Breast epithelium (tissue), 3 donors: ENCODE data around the gene LBHD2.

ENCODE experiments used
- CTCF ChIP-seq, 3 donors: fragments of 450-650 bp; IDR thresholded peaks; one replicate each; pipeline ENCODE4 v1.5.1; 2016 to 2017; ENCODE audit warnings: antibody characterized with exemption in 3 of 3, mild to moderate bottlenecking in 3 of 3, moderate library complexity in 3 of 3
- POLR2A ChIP-seq: fragments of 450-650 bp; IDR thresholded peaks from one replicate; pipeline ENCODE4 v1.6.1; 2016; ENCODE audit warnings: antibody characterized with exemption, mild to moderate bottlenecking, moderate library complexity
- POLR2AphosphoS5 ChIP-seq, 3 donors: sonication (generic); formaldehyde crosslinking; IDR thresholded peaks; one replicate each; pipeline ENCODE4 v1.6.1; 2017; ENCODE audit warnings: antibody characterized with exemption in 3 of 3

- TF ChIP-seq CTCF (IDR thresholded peaks at IDR 0.05) (no peak), POLR2AphosphoS5 (IDR thresholded peaks at IDR 0.05) (no peak), POLR2A (no peak)
These were observed 17.4 kb downstream of the LBHD2 start for GRCh38 chr14:103101257-103101962.
